GM19099 (cell line): ENCODE results near the gene DUSP22.

Experiments used
- POLR2A ChIP-seq: IDR thresholded peaks from 3 replicates; pipeline ENCODE4 v1.6.1; 2011; ENCODE audit warnings: low read depth; ENCODE audit not compliant: insufficient read length; ENCODE audit errors: extremely low read depth

The DUSP22 gene

GRCh38 chr6:290111-290922 lies 2.0 kb upstream of the DUSP22 start:
- TF ChIP-seq POLR2A = no peak

- TF ChIP-seq POLR2A = no peak
Measured at GRCh38 chr6:291204-291696, 1.0 kb upstream of the DUSP22 start.

- no peak for TF ChIP-seq POLR2A
Measured at GRCh38 chr6:292506-293192, 362 bp downstream of the DUSP22 start.

GRCh38 chr6:293193-294174 lies 1.2 kb downstream of the DUSP22 start:
- TF ChIP-seq POLR2A = no peak

- no peak for TF ChIP-seq POLR2A
Measured at GRCh38 chr6:294656-295565, 2.6 kb downstream of the DUSP22 start.

- no peak for TF ChIP-seq POLR2A
Measured at GRCh38 chr6:296151-297122, 4.2 kb downstream of the DUSP22 start.

- no peak for TF ChIP-seq POLR2A
Measured at GRCh38 chr6:297571-298232, 5.4 kb downstream of the DUSP22 start.

- no peak for TF ChIP-seq POLR2A
Measured at GRCh38 chr6:298233-299103, 6.2 kb downstream of the DUSP22 start.

- no peak for TF ChIP-seq POLR2A
Measured at GRCh38 chr6:299104-299980, 7.1 kb downstream of the DUSP22 start.

GRCh38 chr6:300026-300425 lies 7.7 kb downstream of the DUSP22 start:
- no peak for TF ChIP-seq POLR2A
